IMR-90 (cell line): ENCODE data around the gene SYCN. TPM values are rescaled to one million over a fixed set of nuclear protein-coding genes. Genes with fewer than 3 reads are reported as not detected.

ENCODE experiments used
- ATAC-seq: fragments of 200-7000 bp; cut with Tn5 transposase; 2 replicates; pipeline ENCODE4 v1.9.1; 2020; ENCODE audit warnings: low read depth, mild to moderate bottlenecking, moderate library complexity
- BruUV-seq: library from RNA; stranded (reverse); fragments of 400-500 nt; replicated peaks from 2 replicates; lab custom pipeline; 2021; lab: Mats Ljungman, UMichigan
- CTCF ChIA-PET: fragments of 300-600 bp; formaldehyde crosslinking; extraction: SDS; loops from one replicate; lab custom pipeline; 2021; ENCODE audit warnings: antibody characterized with exemption; lab: Yijun Ruan, JAX
- POLR2A ChIA-PET: fragments of 300-600 bp; sonication (Branson Sonifier 250); formaldehyde crosslinking; loops from one replicate; lab custom pipeline; 2022; ENCODE audit warnings: antibody characterized with exemption; ENCODE audit not compliant: unreplicated experiment; lab: Charles Lee
- DNase-seq: peaks from one replicate; pipeline ENCODE4 v3.0.0; 2013
- H2AFZ ChIP-seq: replicated peaks from 2 replicates; pipeline ENCODE3; 2013; ENCODE audit warnings: low read length, mild to moderate bottlenecking; ENCODE audit not compliant: poor library complexity
- H2AK5ac ChIP-seq: 2 replicates; pipeline ENCODE4 v1.6.1; 2013; ENCODE audit warnings: low read depth, low read length, inconsistent platforms
- H2AK9ac ChIP-seq: replicated peaks from 2 replicates; pipeline ENCODE3; 2013; ENCODE audit warnings: mild to moderate bottlenecking, low read depth, low read length, moderate library complexity; ENCODE audit not compliant: poor library complexity
- H2BK120ac ChIP-seq: 2 replicates; pipeline ENCODE4 v1.6.1; 2013; ENCODE audit warnings: low read depth, low read length, inconsistent platforms
- H2BK15ac ChIP-seq: 3 replicates; pipeline ENCODE4 v1.6.1; 2013; ENCODE audit warnings: low read depth, low read length, inconsistent platforms
- H2BK20ac ChIP-seq: 2 replicates; pipeline ENCODE4 v1.6.1; 2013; ENCODE audit warnings: low read depth, mild to moderate bottlenecking, inconsistent platforms, low read length, moderate library complexity
- H2BK5ac ChIP-seq: 2 replicates; pipeline ENCODE4 v1.6.1; 2013; ENCODE audit warnings: mild to moderate bottlenecking, low read depth, low read length, inconsistent platforms; ENCODE audit not compliant: poor library complexity, severe bottlenecking
- H3K14ac ChIP-seq: replicated peaks from 2 replicates; pipeline ENCODE4 v1.6.1; 2013; ENCODE audit warnings: low read depth, low read length, inconsistent platforms
- H3K18ac ChIP-seq: 2 replicates; pipeline ENCODE4 v1.6.1; 2013; ENCODE audit warnings: low read depth, low read length, control low read depth
- H3K23ac ChIP-seq: 2 replicates; pipeline ENCODE4 v1.6.1; 2013; ENCODE audit warnings: low read depth, low read length, inconsistent platforms
- H3K27ac ChIP-seq: 2 replicates; pipeline ENCODE4 v1.5.1; 2013; ENCODE audit warnings: mild to moderate bottlenecking, control low read depth, low read length; ENCODE audit not compliant: insufficient read depth
- H3K27me3 ChIP-seq: 2 replicates; pipeline ENCODE4 v1.6.1; 2013; ENCODE audit warnings: low read length; ENCODE audit not compliant: control insufficient read depth, insufficient read depth
- H3K36me3 ChIP-seq: 2 replicates; pipeline ENCODE4 v1.6.1; 2013; ENCODE audit warnings: low read length, mixed read lengths; ENCODE audit not compliant: control insufficient read depth, insufficient read depth
- H3K4ac ChIP-seq: 2 replicates; pipeline ENCODE4 v1.6.1; 2013; ENCODE audit warnings: low read depth, low read length, inconsistent platforms
- H3K4me1 ChIP-seq: 2 replicates; pipeline ENCODE4 v1.6.1; 2013; ENCODE audit warnings: low read length, mixed read lengths; ENCODE audit not compliant: control insufficient read depth, insufficient read depth
- H3K4me2 ChIP-seq: 2 replicates; pipeline ENCODE4 v1.6.1; 2013; ENCODE audit warnings: low read depth, mild to moderate bottlenecking, control low read depth, low read length, moderate library complexity
- H3K4me3 ChIP-seq: 2 replicates; pipeline ENCODE4 v1.5.1; 2013; ENCODE audit warnings: low read depth, mild to moderate bottlenecking, control low read depth, low read length, moderate library complexity; ENCODE audit not compliant: insufficient read depth
- H3K56ac ChIP-seq: 2 replicates; pipeline ENCODE4 v1.6.1; 2013; ENCODE audit warnings: low read length, inconsistent platforms; ENCODE audit not compliant: insufficient read depth; ENCODE audit errors: extremely low read depth
- H3K79me1 ChIP-seq, 2 experiments: 2 replicates each; pipeline ENCODE4 v1.6.1; 2013; ENCODE audit warnings: low read length in 2 of 2, inconsistent platforms in 1 of 2, low read depth in 1 of 2
- H3K9ac ChIP-seq: 2 replicates; pipeline ENCODE4 v1.6.1; 2013; ENCODE audit warnings: low read depth, low read length, control low read depth
- H3K9me1 ChIP-seq: 2 replicates; pipeline ENCODE4 v1.6.1; 2013; ENCODE audit warnings: low read length, inconsistent platforms; ENCODE audit not compliant: insufficient read depth
- H3K9me3 ChIP-seq: 2 replicates; pipeline ENCODE4 v1.6.1; 2013; ENCODE audit warnings: low read length; ENCODE audit not compliant: control insufficient read depth, insufficient read depth
- H4K20me1 ChIP-seq: 2 replicates; pipeline ENCODE4 v1.6.1; 2013; ENCODE audit warnings: low read length, inconsistent platforms; ENCODE audit not compliant: insufficient read depth
- H4K5ac ChIP-seq: 2 replicates; pipeline ENCODE4 v1.6.1; 2013; ENCODE audit warnings: mild to moderate bottlenecking, low read depth, low read length, control low read depth
- H4K8ac ChIP-seq, 2 experiments: 2 replicates each; pipeline ENCODE4 v1.6.1; 2013; ENCODE audit warnings: low read depth in 2 of 2, low read length in 2 of 2, control low read depth in 1 of 2, inconsistent platforms in 1 of 2
- H4K91ac ChIP-seq: 2 replicates; pipeline ENCODE4 v1.6.1; 2013; ENCODE audit warnings: low read depth, low read length, inconsistent platforms; ENCODE audit not compliant: insufficient read depth
- BHLHE40 ChIP-seq: fragments of 150-350 bp; IDR thresholded peaks from 2 replicates; pipeline ENCODE4 v1.6.1; 2016; ENCODE audit warnings: mild to moderate bottlenecking, low read depth, low read length
- CEBPB ChIP-seq: IDR thresholded peaks from 2 replicates; pipeline ENCODE4 v1.6.1; 2012; ENCODE audit warnings: low read depth, low read length, improper control_type of control experiment
- CHD1 ChIP-seq: IDR thresholded peaks from 2 replicates; pipeline ENCODE4 v1.6.1; 2012; ENCODE audit warnings: low read depth, low read length, improper control_type of control experiment
- ELK1 ChIP-seq: fragments of 150-350 bp; IDR thresholded peaks from 2 replicates; pipeline ENCODE4 v1.6.1; 2016; ENCODE audit warnings: low read depth, mild to moderate bottlenecking, low read length, moderate library complexity, borderline replicate concordance
- FOS ChIP-seq: fragments of 150-350 bp; IDR thresholded peaks from 2 replicates; pipeline ENCODE4 v1.6.1; 2016; ENCODE audit warnings: low read depth, low read length
- MAFK ChIP-seq: IDR thresholded peaks from 2 replicates; pipeline ENCODE4 v1.6.1; 2012; ENCODE audit warnings: low read depth, low read length, improper control_type of control experiment
- MAZ ChIP-seq: IDR thresholded peaks from 2 replicates; pipeline ENCODE4 v1.6.1; 2012; ENCODE audit warnings: low read depth, mild to moderate bottlenecking, low read length, improper control_type of control experiment, moderate library complexity, borderline replicate concordance
- MXI1 ChIP-seq: IDR thresholded peaks from 2 replicates; pipeline ENCODE4 v1.6.1; 2012; ENCODE audit warnings: low read depth, mild to moderate bottlenecking, low read length, moderate library complexity, borderline replicate concordance
- NFE2L2 ChIP-seq: fragments of 150-350 bp; IDR thresholded peaks from 2 replicates; pipeline ENCODE4 v1.6.1; 2016; ENCODE audit warnings: low read depth, mild to moderate bottlenecking, low read length
- POLR2A ChIP-seq: IDR thresholded peaks from 2 replicates; pipeline ENCODE4 v1.6.1; 2012; ENCODE audit warnings: mild to moderate bottlenecking, low read depth, low read length
- RAD21 ChIP-seq: IDR thresholded peaks from 2 replicates; pipeline ENCODE4 v1.6.1; 2012; ENCODE audit warnings: low read length, improper control_type of control experiment
- RCOR1 ChIP-seq: IDR thresholded peaks from 2 replicates; pipeline ENCODE4 v1.6.1; 2012; ENCODE audit warnings: mild to moderate bottlenecking, low read length, improper control_type of control experiment; ENCODE audit not compliant: insufficient replicate concordance
- SMC3 ChIP-seq: fragments of 150-350 bp; IDR thresholded peaks from 2 replicates; pipeline ENCODE4 v1.6.1; 2016; ENCODE audit warnings: low read depth, mild to moderate bottlenecking, antibody characterized with exemption, low read length, moderate library complexity
- WGBS, 2 experiments: methylation state at CpG; one replicate each; pipeline versions ENCODE4 v1.1.5 to v1.1.7; 2013; ENCODE audit warnings: missing lambda C conversion rate in 2 of 2; ENCODE audit not compliant: insufficient read length in 1 of 2; ENCODE audit errors: extremely low coverage in 2 of 2; 5-methylcytosine and 5-hydroxymethylcytosine counted together
- dilution Hi-C: fragments of 300-500 bp; cut with HindIII; formaldehyde crosslinking; loops from one replicate; pipeline ENCODE4 v1.14.3; 2018; ENCODE audit warnings: low sequenced_read_pairs; ENCODE audit not compliant: unreplicated experiment
- in situ Hi-C: fragments of 300-500 bp; cut with MboI; formaldehyde crosslinking; loops from 3 replicates; pipeline ENCODE4 v1.14.3; 2019; ENCODE audit warnings: low sequenced_read_pairs, inconsistent platforms, mixed read lengths
- intact Hi-C: fragments of 100-400 bp; cut with micrococcal nuclease; formaldehyde crosslinking; loops from 2 replicates; pipeline ENCODE4 v1.10.0; 2022
- polyA plus RNA-seq, 3 experiments: library from polyadenylated mRNA; depleted of rRNA; stranded (reverse); fragments of >200 nt; gene quantifications; 2 replicates each; pipeline ENCODE4 v1.2.3, GENCODE V29; 2012; ENCODE audit warnings: low replicate concordance in 1 of 3
- total RNA-seq: library from RNA; depleted of rRNA; stranded (reverse); fragments of >200 nt; gene quantifications from 2 replicates; pipeline ENCODE4 v1.2.3, GENCODE V29; 2012
- TF ChIP-seq, protein P1 (sequence below): conservative IDR thresholded peaks from 2 replicates; pipeline ENCODE4 v1.5.1; 2012; ENCODE audit warnings: mild to moderate bottlenecking, low read depth, low read length, improper control_type of control experiment
- TF ChIP-seq, protein P2 (sequence below): fragments of 150-350 bp; IDR thresholded peaks from 2 replicates; pipeline ENCODE4 v1.6.1; 2017; ENCODE audit warnings: mild to moderate bottlenecking, antibody characterized with exemption, low read length, low read depth

Gene SYCN
- total and polyA plus RNA-seq, 2 of the 4 experiments (the other 2 are of a cell fraction) = not detected

DNA sequence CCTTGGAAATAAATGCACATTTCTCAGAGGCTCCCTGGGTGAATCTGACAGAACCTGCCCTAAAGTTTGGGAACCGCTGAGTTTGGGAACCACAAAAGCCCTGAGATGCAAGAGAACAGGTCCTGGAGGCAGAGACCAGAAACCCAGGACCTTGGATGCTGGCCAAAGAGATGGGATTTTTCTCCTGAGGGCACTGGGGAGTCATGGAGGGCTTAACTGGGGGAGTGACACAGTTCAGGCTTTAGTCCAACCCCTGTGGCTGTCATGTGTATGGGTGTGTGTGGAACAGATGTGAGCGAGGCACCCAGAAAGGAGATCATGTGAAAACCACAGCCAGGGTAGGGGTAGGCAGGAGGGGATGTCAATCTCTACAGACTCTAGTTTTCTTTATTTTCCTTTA, 11.2 kb downstream of the SYCN start:
- Histone ChIP-seq H2BK120ac (no peak overlapping the region), H3K79me1 (no peaks in the 10 kb centered on the region), H4K91ac (no peak overlapping the region), H2AFZ (no peak overlapping the region), H3K9ac (no peak overlapping the region), H2AK9ac (no peak overlapping the region), H3K36me3 (no peaks in the 10 kb centered on the region), H3K4me1 (no peaks in the 10 kb centered on the region), H3K27ac (no peak overlapping the region), H4K20me1 (no peaks in the 10 kb centered on the region), H2AK5ac (no peak overlapping the region), H4K8ac (no peak overlapping the region), H3K23ac (no peak overlapping the region), H3K18ac (no peak overlapping the region), H3K4me2 (no peak overlapping the region), H4K5ac (no peak overlapping the region), H2BK20ac (no peak overlapping the region), H2BK15ac (no peak overlapping the region), H2BK5ac (no peak overlapping the region), H3K14ac (no peak overlapping the region), H3K27me3 (peaks cover 40% of the 10 kb centered on the region), H3K9me1 (no peaks in the 10 kb centered on the region), H3K4ac (no peak overlapping the region), H3K9me3 (no peaks in the 10 kb centered on the region), H3K4me3 (no peak overlapping the region), H3K56ac (no peak overlapping the region)
- DNase-seq = no peak
- intact Hi-C loops (no loop called here), dilution Hi-C loops (no loop called here), in situ Hi-C loops (no loop called here)
- TF ChIP-seq MAFK (no peak), MAZ (no peak), MXI1 (no peak), FOS (no peak), CHD1 (no peak), RAD21 (no peak), SMC3 (no peak), BHLHE40 (no peak), CEBPB (no peak), ELK1 (no peak), RCOR1 (no peak), NFE2L2 (no peak), POLR2A (no peak)
- TF ChIP-seq, protein P1, sequence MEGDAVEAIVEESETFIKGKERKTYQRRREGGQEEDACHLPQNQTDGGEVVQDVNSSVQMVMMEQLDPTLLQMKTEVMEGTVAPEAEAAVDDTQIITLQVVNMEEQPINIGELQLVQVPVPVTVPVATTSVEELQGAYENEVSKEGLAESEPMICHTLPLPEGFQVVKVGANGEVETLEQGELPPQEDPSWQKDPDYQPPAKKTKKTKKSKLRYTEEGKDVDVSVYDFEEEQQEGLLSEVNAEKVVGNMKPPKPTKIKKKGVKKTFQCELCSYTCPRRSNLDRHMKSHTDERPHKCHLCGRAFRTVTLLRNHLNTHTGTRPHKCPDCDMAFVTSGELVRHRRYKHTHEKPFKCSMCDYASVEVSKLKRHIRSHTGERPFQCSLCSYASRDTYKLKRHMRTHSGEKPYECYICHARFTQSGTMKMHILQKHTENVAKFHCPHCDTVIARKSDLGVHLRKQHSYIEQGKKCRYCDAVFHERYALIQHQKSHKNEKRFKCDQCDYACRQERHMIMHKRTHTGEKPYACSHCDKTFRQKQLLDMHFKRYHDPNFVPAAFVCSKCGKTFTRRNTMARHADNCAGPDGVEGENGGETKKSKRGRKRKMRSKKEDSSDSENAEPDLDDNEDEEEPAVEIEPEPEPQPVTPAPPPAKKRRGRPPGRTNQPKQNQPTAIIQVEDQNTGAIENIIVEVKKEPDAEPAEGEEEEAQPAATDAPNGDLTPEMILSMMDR = no peak
- TF ChIP-seq, protein P2, sequence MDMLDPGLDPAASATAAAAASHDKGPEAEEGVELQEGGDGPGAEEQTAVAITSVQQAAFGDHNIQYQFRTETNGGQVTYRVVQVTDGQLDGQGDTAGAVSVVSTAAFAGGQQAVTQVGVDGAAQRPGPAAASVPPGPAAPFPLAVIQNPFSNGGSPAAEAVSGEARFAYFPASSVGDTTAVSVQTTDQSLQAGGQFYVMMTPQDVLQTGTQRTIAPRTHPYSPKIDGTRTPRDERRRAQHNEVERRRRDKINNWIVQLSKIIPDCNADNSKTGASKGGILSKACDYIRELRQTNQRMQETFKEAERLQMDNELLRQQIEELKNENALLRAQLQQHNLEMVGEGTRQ = no peak
- POLR2A ChIA-PET = no interaction called here
- CTCF ChIA-PET = no interaction called here
- no TSS peak for BruUV-seq
- ATAC-seq = no peak
- 60% methylated on average over 1 of the region's 2 CpGs; no CpG with 5 or more reads in 1 of the 2 experiments for WGBS, 2 experiments
